ENCODE measurements around the gene TMTC1.
"Not testable (repeated sequence)": the region's sequence is repeated elsewhere in the genome, so short reads cannot be mapped to it uniquely, and the experiment has no call there.

Gene TMTC1

GRCh38 chr12:29563071-29563470 lies 220.7 kb downstream of the TMTC1 start:
- no peak for DNase-seq

GRCh38 chr12:29562110-29562804 lies 221.5 kb downstream of the TMTC1 start:
- no peak for DNase-seq

GRCh38 chr12:29561664-29562071 lies 222.1 kb downstream of the TMTC1 start:
- DNase-seq = no peak

GRCh38 chr12:29559198-29559597 lies 224.5 kb downstream of the TMTC1 start:
- DNase-seq = no peak

GRCh38 chr12:29556363-29556762 lies 227.4 kb downstream of the TMTC1 start:
- DNase-seq = no peak

- not testable (repeated sequence) for DNase-seq
These were observed 228.3 kb downstream of the TMTC1 start for GRCh38 chr12:29555451-29555850.

- no peak for DNase-seq
These were observed 230.6 kb downstream of the TMTC1 start for GRCh38 chr12:29552994-29553748.

- peak; percentile 58 for DNase-seq
These were observed 231.3 kb downstream of the TMTC1 start for GRCh38 chr12:29552324-29552927.

- DNase-seq = no peak
These were observed 231.9 kb downstream of the TMTC1 start for GRCh38 chr12:29551812-29552211.

- no peak for DNase-seq
These were observed 235.9 kb downstream of the TMTC1 start for GRCh38 chr12:29547864-29548263.

GRCh38 chr12:29547151-29547632 lies 236.6 kb downstream of the TMTC1 start:
- no peak for DNase-seq

- DNase-seq = no peak
These were observed 237.7 kb downstream of the TMTC1 start for GRCh38 chr12:29546000-29546399.

- no peak for DNase-seq
These were observed 238.7 kb downstream of the TMTC1 start for GRCh38 chr12:29545102-29545467.

GRCh38 chr12:29544428-29545101 lies 239.2 kb downstream of the TMTC1 start:
- no peak for DNase-seq

- DNase-seq = no peak
These were observed 240.7 kb downstream of the TMTC1 start for GRCh38 chr12:29543036-29543435.

GRCh38 chr12:29537298-29537697 lies 246.4 kb downstream of the TMTC1 start:
- no peak for DNase-seq

GRCh38 chr12:29534935-29535334 lies 248.8 kb downstream of the TMTC1 start:
- DNase-seq = no peak

GRCh38 chr12:29533815-29534489 lies 249.8 kb downstream of the TMTC1 start:
- no peak for DNase-seq

GRCh38 chr12:29531471-29531870 lies 252.3 kb downstream of the TMTC1 start:
- DNase-seq = no peak

GRCh38 chr12:29530436-29530835 lies 253.3 kb downstream of the TMTC1 start:
- DNase-seq = no peak

GRCh38 chr12:29528161-29528560 lies 255.6 kb downstream of the TMTC1 start:
- no peak for DNase-seq

GRCh38 chr12:29521951-29522350 lies 261.8 kb downstream of the TMTC1 start:
- DNase-seq = no peak
